Right ventricle myocardium inferior (tissue), 1 donor: ENCODE results near the gene FBL. TPM values are rescaled to one million over a fixed set of nuclear protein-coding genes. Genes with fewer than 3 reads are reported as not detected.
"Not testable (repeated sequence)": the region's sequence is repeated elsewhere in the genome, so short reads cannot be mapped to it uniquely, and the experiment has no call there.

Experiments used
- ATAC-seq: fragments of 200-7000 bp; cut with Tn5 transposase; one replicate; pipeline ENCODE4 v1.9.1; 2020; ENCODE audit warnings: mild to moderate bottlenecking, moderate library complexity
- DNase-seq: peaks from one replicate; pipeline ENCODE4 v3.0.0; 2021; ENCODE audit errors: missing footprints
- intact Hi-C: fragments of 100-400 bp; cut with DNase I; formaldehyde crosslinking; loops from one replicate; pipeline ENCODE4 v1.11.0; 2022
- total RNA-seq: library from RNA; stranded (reverse); fragmentation: NEBNext Ultra II Directional; extraction: Animal tissue kit (Norgen Biotek cat#: 25700); gene quantifications from one replicate; pipeline ENCODE4 v1.2.1, GENCODE V29; 2021
- donor health status: DM: no; HTN: yes; CAD: no; lungs with severe emphysema.

Gene FBL
- total RNA-seq, 1 donor from 2014 or later, result 64.8 TPM

DNA sequence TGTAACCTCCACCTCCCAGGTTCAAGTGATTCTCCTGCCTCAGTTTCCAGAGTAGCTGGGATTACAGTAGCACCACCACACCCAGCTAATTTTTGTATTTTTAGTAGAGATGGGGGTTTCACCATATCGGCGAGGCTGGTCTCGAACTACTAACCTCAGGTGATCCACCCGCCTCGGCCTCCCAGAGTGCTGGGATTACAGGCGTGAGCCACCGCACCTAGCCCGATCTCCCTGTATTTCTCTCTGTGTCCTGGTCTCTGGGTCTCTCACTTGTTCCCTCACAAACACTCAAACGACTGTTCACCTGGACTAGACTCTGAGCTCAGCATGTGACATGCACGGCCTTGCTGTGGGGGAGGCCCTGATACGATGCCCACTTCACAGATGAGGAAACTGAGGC lies 32.7 kb upstream of the FBL start:
- intact Hi-C loops, result loop anchor here (2.0 kb wide), 1 partner anchor 14 kb away; no protein-coding TSS in a partner anchor
- not testable (repeated sequence) for ATAC-seq, DNase-seq

DNA sequence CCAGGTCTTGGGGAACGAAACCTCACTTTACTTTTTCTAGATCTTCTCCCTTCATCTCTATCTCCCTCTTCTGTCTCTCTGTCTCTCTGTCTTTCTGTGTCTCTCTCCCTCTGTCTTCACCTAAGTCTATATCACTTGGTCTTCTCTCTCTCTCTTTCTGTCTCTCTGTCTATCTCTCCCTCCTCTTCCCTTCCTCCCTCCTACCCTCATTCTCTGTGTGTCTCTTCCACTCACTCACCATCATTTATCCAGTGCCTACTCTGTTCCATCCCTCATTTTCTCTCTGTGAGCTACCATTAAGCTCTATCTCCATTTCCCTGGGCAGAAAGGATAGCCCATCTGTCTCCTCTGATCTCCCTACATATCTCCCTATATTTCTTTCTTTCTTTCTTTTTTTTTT lies 32.2 kb upstream of the FBL start:
- ATAC-seq (no peak), DNase-seq (no peak)
- intact Hi-C loops, result loop anchor here (2.0 kb wide), 1 partner anchor 14 kb away; no protein-coding TSS in a partner anchor

DNA sequence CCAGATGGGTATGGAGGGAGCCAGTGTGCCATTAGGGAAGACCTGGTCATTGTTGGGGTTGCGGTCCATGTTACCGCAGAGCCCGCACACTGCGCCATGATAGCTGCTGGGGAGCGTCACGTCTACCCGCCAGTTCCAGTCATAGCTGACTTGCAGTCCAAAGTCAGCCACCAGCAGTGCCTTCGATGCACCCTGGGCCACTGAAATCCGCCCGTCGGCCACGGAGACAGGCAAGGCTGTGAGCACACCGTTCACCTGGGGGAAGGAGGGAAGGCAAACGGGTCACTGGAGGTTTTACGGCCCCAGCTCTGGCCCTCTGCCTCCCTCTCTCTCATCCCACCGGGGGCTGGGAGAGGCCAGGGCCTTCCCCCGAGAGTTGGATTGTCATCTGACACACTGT lies 31.8 kb upstream of the FBL start:
- intact Hi-C loops, result loop anchor here (2.0 kb wide), 1 partner anchor 15 kb away; no protein-coding TSS in a partner anchor
- ATAC-seq, DNase-seq: not testable (repeated sequence)

DNA sequence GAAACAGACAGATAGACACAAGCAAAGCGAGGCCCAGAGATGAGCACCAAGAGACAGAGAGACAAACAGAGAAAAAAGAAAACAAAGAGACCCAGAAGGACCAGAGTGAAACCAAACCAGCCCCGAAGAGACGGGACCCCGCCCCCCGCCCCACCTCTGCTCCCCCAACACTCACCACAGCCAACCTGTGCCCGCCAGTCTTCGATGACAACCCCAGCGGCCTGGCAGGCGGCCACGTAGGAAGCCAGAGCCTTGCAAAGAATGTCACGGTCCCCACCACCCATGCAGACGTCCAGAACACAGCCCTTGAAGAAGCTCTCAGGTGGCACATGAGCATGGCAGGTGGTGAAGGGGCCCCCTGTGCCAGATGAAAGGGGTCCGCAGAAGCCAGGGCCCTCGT lies 31.3 kb upstream of the FBL start:
- ATAC-seq, intact Hi-C loops: not testable (repeated sequence)
- DNase-seq, result peak; percentile 70

DNA sequence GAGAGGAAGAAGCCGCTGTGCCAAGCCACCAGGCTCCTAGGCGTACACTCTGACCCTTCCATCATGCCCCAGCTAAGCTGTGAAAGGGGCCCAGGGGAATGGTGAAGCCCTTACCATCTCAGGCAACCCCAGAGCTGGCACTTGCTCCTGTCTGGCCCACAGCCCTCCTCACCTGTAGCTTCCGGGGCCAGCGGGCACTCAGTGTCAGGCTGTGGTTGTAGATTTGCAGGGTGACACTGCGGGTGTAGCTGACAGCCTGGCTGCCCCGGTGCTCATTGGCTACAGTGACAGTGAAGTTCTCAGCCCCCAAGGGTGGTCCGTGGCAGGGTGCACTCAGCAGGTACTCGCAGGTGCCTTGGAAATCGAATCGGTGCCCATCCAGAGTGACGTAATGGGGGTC lies 30.3 kb upstream of the FBL start:
- DNase-seq, intact Hi-C loops, ATAC-seq: not testable (repeated sequence)

DNA sequence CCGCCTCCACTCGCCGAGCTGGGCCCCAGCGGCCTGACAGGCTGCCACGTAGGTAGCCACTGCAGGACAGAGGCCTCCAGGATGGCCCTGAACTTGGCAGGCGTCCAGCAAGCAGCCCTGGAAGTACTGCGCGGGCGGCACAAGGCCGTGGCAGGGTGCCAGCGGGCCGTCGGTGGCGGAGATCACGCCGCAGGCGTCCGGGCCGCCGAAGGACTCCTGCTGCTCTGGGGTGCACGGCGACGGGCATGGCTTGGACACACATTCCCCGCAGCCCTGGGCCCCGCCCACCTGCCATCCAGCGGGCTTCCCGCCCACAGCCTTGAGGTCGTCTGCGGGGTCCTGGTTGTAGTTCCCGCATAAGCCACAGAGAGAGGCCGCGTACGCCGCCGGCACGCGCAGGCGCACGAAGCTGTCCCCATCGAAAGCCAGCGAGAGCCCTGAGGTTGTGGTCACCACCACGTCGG lies 29.3 kb upstream of the FBL start:
- DNase-seq, ATAC-seq, intact Hi-C loops: not testable (repeated sequence)

DNA sequence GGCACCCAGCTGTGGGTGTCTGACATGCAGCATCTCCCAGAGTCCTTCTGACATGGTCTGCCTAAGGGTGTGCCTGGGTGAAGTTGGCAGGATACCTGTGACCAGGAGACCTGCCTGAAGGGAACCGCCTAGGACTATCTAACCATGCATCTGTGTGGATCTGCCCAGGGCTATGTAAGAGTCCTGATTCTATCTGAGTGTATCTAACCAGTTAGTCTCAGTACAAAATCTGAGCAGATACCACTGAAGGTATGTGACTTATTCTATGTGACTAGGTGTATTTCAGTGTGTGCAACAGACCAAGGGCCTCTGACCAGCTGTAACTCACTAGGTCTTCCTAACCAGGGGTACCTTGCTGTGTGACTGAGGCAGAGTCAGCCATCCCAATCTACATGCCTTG lies 28.2 kb upstream of the FBL start:
- ATAC-seq (no peak), DNase-seq (no peak)
- intact Hi-C loops, result no loop called here

DNA sequence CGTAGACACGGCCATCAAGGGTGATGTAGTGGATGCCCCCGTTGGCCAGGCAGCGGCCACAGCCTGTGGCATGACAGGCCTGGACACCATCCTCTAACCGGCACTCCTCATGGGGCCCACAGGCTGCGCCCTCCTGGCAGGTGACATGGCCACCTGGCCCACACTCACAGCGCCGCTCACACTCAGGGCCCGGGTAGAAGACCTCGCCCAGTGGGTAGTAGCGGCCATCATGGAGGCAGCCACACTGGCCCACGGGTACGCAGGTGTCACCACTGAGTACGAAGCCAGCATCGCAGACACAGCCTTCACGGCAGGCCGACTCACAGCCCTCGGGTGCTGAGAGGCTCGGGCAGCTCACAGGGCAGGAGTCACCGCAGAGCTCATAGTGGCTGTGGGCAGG lies 27.2 kb upstream of the FBL start:
- no peak for ATAC-seq
- DNase-seq, result no peak

DNA sequence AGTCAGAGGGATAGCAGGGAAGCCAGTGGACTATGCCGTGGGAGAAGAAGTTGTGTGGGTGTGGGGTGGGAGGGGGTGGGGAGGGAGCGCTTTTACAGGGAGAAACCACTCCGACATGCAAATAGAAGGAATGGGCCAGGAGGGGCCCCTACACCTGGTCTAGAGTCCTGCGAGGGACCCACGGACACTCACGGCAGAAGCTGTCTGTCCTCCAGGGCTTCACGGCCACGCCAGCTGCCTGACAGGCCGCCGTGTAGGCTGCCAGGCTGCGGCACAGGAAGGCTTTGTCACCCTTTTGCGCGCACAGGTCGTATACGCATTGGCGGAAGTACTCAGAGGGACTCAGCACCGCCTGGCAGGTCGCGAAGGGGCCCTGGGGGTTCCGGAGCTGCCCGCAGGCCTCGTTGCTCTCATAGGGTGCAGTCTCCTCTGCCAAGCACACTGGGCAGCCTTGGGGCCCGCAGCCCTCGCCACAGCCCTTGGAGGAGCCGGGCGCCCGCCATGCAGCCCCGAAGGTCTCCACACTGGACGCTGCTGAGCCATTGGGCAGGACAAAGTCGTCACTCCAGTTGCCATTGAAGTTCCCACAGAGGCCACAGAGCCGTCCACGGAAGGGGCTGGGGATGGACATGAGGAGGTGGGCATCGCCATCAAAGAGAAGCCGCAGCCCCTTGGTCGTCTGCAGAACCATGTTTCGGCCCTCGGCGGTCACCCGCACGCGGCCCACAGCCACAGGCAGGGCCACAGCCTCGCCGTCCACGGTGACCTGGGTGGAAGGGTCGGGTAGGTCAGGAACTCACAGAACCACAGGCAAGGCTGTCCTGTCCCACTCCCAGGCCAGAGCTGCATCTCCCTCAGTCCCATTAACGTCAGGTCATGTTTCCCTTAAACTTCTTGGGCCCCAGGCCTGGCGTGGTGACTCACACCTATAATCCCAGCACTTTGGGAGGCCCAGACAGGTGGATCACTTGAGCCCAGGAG lies 26.0 kb upstream of the FBL start:
- DNase-seq (no peak), ATAC-seq (no peak)
- intact Hi-C loops, result no loop called here

More for the DNA sequence above, 27.2 kb upstream of the FBL start:
- intact Hi-C loops, result no loop called here

DNA sequence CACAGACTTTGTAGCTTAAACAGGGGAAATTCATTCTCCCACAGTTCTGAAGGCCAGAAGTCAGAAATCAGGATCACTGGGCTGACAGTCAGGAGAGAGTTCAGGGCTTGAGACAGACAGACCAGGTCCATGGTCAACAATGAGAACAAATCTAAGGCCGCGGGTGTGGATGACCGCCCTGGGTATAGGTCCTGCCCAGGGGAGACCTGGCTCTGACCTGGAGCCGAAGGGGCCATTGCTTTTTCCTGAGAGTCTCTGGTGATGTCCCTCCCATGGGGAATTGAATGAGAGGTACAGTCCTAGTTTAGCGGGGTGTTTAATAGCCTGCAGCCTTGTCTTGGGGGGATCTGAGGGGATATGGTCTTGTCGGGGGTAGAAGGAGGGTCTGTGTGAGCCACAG lies 25.2 kb upstream of the FBL start:
- DNase-seq (no peak), ATAC-seq (no peak)
- intact Hi-C loops, result no loop called here

DNA sequence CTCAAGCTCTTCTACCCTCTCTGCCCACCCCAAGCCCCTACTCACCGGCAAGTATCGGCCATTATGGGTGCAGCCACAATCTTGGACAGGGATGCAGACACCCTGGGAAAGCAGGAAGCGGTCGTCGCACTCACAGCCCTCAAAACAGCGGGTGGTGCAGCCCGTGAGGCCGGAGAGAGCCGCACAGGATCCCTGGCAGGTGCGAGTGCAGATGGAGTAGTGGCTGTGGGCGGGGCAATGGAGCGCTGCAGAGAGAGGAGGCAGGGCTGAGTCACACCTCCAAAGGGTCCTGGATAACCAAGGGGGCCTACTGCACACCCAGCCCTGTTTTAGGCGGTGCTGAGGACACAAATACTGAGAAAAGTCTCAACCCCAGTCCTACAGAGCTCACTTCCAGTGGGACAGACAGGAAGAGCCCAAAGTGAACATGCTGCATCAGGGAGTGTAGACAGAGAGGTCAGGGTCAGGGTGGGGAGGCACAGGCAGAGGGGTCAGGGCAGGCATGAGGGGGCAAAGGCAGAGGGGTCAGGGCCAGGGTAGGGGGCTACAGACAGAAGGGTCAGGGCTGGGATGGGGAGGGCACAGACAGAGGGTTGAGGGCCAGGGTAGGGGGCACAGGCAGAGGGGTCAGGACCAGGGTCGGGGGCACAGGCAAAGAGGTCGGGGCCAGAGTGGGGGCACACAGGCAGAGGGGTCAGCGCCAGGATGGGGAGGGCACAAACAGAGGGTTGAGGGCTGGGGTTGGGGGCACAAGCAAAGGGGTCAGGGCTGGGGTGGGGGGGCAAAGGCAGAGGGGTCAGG lies 24.2 kb upstream of the FBL start:
- no peak for ATAC-seq
- intact Hi-C loops, result no loop called here
- DNase-seq, result no peak

DNA sequence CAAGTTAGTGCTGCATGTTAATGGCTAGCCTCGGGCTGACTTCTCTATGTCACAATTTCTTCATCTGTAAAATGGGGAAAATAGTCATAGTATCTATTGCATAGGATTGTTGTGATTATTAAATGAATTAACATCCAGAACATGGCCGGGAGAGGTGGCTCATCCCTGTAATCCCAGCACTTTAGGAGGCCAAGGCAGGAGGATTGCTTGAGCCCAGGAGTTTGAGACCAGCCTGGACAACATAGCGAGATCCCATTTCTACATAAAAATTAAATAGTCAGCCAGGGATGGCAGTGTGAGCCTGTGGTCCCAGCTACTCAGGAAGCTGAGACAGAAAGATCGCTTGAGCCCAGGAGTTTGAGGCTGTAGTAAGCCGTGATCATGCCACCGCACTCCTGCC lies 21.8 kb upstream of the FBL start:
- ATAC-seq (no peak), DNase-seq (no peak)
- intact Hi-C loops, result no loop called here

DNA sequence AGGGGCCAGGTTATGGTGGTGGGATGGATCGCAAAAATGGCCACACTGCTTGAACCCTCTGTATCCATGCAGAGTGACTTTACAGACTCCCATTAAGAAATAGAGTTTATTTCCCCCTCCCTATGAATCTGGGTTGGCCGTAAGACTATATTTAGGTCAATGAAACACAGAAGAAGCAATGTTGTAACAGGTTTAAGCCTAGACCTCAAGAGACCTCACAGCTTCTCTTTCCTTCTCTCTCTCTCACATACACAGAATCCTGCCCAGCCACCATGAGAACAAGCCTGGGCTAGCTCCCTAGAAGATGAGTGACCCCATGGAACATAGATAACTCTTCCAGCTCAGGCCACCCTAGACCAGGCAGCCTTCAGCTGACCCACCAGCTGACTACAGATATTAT lies 21.0 kb upstream of the FBL start:
- no peak for ATAC-seq
- intact Hi-C loops, result no loop called here
- DNase-seq, result no peak

DNA sequence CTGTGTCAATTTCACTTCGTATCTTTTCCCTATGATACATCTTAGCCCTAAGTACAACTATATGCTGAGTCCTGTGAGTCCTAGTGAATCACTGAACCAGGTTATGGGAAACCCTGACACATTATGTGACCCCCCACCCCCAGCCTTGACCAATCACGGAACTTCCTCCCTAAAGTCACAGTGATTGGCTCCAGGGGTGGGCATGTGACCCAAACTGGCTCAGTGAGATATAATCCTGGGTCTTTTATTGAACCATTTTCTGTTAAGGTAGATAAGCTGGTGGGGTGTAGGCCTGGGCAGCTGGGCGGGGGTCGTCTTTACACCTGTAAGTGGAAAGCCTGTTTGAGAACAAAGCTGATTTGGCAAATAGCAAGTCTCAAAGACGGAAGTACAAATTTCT lies 19.8 kb upstream of the FBL start:
- DNase-seq (no peak), ATAC-seq (no peak)
- intact Hi-C loops, result no loop called here

DNA sequence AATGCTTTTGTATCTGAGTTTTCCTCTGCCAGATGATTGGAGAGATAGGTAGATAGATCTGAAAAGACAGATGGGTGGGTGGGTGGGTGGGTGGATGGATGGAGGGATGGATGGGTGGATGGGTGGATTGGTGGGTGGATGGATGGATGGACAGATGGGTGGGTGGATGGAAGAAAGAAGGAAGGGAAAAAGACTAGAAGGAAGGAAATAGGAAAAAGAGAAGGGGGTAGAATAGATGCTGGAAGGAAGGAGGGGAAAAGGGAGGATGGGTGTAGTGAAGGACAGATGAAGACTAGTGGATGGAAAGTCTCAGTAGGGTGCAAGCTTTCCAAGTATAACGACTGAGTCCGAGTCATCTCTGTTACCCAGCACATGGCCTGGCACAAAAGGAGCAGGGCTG lies 19.0 kb upstream of the FBL start:
- DNase-seq (no peak), ATAC-seq (no peak)
- intact Hi-C loops, result no loop called here

DNA sequence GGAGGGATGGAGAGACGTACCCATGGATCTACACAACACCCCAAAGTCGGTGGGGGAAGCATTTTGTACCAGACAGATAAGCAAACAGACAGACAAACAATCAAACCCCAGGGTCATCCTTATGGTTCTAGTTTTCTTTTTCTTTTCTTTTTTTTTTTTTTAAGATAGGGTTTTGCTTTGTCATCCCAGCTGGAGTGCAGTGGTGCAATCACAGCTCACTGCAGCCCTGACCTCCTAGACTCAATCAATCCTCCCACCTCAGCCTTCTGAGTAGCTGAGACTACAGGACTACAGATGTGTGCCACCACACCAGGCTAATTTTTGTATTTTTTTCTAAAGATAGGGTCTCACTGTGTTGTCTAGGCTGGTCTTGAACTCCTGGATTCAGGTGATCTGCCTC lies 17.9 kb upstream of the FBL start:
- intact Hi-C loops, result no loop called here
- ATAC-seq (no peak), DNase-seq (no peak)

DNA sequence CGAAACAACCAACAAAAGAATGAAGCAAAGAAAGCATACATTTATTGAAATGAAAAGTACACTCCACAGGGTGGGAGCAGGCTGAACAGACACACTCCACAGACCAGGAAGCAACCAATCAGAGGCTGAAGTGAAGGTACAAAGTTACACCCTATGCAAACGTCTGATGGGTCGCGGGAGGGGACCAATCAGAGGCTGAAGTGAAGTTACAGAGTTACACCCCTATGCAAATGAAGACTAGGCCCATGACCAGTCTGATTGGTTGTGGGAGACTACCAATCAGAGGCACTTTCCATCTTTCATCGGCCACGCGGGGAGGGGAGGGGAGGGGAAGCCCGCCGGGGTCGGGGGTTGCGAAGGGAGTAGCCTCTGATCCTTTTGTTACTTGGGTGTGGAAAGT lies 12.4 kb upstream of the FBL start:
- DNase-seq, result peak; percentile 77
- ATAC-seq, result peak; percentile 92
- intact Hi-C loops, result no loop called here

DNA sequence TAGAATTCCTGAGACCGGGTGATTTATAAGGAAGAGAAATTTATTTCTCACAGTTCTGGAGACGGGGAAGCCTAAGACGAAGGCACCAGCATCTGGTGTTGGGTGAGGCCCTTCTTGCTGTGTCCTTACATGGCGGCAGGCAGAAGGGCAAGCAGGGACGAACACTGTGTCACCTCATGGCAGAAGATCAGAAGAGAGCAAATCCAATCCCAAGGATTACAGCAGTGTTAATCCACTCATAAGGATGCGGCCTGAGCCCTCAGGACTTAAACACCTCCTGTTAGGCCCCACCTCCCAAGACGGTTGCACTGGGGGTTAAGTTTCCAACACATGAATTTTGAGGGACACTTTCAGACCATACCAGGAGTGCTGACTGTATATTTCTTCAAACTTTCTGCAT lies 6.7 kb upstream of the FBL start:
- intact Hi-C loops, result no loop called here
- ATAC-seq (no peak), DNase-seq (no peak)

DNA sequence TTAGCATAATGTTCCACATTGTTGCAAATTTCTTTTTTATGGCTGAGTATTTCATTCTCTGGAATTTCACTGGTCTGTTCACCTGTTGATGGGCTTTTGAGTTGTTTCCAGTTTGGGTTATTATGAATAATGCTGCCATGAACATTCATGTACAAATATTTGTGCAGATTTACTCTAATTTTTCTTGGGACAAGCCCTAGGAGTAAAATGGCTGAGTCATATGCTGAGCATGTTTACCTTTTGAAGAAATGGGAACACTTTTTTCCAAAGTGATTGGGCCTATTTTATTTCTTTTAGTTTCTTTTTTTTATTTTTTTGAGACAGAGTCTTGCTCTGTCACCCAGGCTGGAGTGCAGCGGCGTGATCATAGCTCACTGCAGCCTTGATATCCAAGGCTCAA lies 4.7 kb upstream of the FBL start:
- intact Hi-C loops, result no loop called here
- ATAC-seq, result no peak
- DNase-seq, result no peak
